Omental fat pad (tissue), 4 donors: Measurements from ENCODE around the gene KIF19. TPM values are rescaled to one million over a fixed set of nuclear protein-coding genes. Genes with fewer than 3 reads are reported as not detected.

Source experiments
- ATAC-seq: fragments of 150-250 bp; one replicate; pipeline ENCODE4 v1.9.1; 2016; ENCODE audit warnings: mild to moderate bottlenecking, moderate library complexity; ENCODE audit not compliant: low FRiP score
- DNase-seq: peaks from one replicate; pipeline ENCODE4 v3.0.0-alpha.2; 2019; ENCODE audit warnings: low spot score
- total RNA-seq, 4 donors: library from RNA; depleted of rRNA; stranded (reverse); fragments of >200 nt; gene quantifications; one replicate each; pipeline ENCODE4 v1.1.0, GENCODE V29; 2016
- TF ChIP-seq, protein P1 (sequence below), 3 donors: fragments of 450-650 bp; IDR thresholded peaks; one replicate each; pipeline ENCODE4 v1.5.1; 2016 to 2017; ENCODE audit warnings: antibody characterized with exemption in 3 of 3, mild to moderate bottlenecking in 3 of 3, moderate library complexity in 2 of 3

The KIF19 gene
- total RNA-seq, 4 donors from 2014 or later: 0.72 to 2.4 (median 1.4) TPM

DNA sequence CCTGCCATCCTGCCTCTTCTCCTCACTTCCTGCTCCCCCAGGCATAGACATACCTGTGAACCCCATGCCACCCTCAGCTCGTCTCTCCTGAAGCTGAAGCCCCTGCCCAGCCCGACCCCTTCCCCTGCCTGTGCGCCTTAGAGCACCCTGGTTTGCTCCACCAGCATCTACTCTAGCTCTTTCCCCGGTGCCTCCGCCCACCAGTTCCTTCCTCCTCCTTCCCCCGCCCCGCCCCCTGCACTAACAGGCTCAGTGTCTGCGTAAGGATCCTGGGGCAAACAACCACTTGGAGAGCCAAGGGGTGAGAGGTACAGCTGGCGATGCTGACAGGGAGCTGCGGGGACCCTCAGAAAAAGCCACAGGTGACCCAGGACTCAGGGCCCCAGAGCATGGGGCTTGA lies 43.2 kb downstream of the KIF19 start:
- TF ChIP-seq, protein P1, sequence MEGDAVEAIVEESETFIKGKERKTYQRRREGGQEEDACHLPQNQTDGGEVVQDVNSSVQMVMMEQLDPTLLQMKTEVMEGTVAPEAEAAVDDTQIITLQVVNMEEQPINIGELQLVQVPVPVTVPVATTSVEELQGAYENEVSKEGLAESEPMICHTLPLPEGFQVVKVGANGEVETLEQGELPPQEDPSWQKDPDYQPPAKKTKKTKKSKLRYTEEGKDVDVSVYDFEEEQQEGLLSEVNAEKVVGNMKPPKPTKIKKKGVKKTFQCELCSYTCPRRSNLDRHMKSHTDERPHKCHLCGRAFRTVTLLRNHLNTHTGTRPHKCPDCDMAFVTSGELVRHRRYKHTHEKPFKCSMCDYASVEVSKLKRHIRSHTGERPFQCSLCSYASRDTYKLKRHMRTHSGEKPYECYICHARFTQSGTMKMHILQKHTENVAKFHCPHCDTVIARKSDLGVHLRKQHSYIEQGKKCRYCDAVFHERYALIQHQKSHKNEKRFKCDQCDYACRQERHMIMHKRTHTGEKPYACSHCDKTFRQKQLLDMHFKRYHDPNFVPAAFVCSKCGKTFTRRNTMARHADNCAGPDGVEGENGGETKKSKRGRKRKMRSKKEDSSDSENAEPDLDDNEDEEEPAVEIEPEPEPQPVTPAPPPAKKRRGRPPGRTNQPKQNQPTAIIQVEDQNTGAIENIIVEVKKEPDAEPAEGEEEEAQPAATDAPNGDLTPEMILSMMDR (IDR thresholded peaks at IDR 0.05): no peak
- DNase-seq (no peak), ATAC-seq (no peak)

DNA sequence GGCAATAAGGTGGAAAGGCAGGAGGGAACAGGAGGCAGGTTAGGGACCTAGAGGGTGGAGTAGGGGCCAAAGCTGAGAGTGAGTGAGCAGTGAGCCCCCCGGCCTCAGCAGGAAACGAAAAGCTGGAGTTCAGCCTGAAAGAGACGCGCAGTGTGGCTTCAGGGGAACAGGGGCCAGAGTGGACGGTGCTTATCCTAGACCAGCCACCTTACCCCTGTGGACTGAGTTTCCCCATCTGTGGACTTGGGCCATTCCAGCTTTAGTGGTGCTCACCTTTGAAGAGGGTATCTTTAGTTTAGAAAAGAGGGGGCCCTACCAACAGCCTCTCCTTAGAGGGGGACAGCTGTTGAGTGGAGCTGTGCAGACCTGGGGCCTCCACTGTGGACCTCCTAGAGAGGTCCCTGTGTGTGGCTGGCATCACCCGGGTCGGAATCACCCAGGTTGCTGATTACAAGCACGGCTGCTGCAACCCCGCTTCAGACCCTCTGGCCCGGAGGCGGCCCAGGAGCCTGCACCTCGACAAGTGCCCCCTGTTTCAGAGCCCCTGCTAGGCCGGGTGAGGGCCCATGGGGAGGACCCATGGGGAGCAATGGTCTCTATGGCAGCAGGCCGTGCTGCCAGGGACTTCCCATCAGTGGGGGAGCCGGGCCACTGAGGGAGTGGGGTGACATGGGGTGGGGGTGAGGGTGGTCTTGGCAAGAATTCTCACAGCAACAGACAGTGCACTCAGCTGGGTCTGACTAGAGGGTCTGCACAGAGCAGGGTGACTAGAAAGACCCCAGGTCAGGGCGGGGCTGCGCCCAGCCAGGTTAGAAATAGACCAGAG lies 43.9 kb downstream of the KIF19 start:
- DNase-seq (no peak), ATAC-seq (no peak)
- TF ChIP-seq, protein P1 (IDR thresholded peaks at IDR 0.05): no peak

DNA sequence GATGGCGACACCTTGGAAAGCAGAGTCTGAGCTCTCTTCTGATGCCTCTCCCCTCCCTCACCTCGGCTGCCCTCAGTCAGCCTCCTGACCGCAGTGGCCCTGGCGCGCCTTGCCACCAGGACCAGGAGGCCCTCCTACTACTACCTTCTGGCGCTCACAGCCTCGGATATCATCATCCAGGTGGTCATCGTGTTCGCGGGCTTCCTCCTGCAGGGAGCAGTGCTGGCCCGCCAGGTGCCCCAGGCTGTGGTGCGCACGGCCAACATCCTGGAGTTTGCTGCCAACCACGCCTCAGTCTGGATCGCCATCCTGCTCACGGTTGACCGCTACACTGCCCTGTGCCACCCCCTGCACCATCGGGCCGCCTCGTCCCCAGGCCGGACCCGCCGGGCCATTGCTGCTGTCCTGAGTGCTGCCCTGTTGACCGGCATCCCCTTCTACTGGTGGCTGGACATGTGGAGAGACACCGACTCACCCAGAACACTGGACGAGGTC lies 45.7 kb downstream of the KIF19 start:
- no peak for ATAC-seq
- TF ChIP-seq, protein P1 (IDR thresholded peaks at IDR 0.05): no peak
- DNase-seq: no peak

DNA sequence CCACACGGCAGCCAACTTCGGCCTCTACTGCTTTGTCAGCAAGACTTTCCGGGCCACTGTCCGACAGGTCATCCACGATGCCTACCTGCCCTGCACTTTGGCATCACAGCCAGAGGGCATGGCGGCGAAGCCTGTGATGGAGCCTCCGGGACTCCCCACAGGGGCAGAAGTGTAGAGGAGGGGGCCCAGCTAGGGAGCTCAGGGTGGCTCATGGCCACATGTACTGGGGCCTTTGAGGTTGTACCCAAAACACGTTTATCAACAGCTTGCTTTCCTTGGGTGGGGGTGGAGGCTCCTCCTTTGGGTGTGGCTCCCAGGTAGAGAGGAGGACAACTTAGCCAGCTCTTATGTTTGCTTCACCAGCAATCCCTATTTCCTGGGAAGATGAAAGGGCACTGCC lies 46.4 kb downstream of the KIF19 start:
- DNase-seq: no peak
- ATAC-seq: no peak
- TF ChIP-seq, protein P1 (IDR thresholded peaks at IDR 0.05): no peak

DNA sequence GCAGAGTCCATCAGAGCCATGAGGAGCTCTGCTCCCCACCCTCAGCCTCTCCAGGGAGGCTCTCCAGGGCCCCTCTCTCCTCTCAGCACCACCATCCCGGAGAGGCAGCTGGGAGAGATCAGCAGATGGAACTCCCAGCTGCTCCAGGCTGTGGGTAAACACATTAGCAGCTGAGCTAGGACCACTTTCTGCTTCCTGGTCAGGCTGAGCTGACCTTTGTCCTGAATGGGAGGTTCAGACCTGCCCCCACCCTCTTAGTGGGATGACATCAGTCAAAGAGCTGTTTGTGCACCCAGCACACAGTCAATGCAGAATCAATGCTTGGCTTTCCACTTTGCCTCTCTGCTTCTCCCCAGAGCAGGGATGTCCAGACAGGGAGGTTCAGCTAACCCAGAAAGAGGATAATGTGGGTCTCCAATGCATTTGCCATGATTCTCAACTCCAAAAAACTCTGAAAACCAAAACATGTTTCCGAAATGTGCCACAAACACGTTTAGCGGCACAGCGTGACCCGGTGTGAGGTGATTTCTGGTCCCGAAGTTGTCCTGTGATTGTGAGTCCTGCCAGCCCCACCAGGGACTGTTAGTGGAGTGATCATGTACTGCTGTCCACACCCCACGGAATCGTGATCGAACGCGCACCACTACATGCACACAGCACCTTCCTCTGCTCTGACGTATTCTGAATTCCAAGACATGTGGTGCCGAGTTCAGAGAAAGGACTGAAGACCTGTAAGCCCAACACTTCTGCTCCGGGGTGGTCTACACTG lies 48.0 kb downstream of the KIF19 start:
- TF ChIP-seq, protein P1 (IDR thresholded peaks at IDR 0.05): no peak
- no peak for DNase-seq
- ATAC-seq: no peak

DNA sequence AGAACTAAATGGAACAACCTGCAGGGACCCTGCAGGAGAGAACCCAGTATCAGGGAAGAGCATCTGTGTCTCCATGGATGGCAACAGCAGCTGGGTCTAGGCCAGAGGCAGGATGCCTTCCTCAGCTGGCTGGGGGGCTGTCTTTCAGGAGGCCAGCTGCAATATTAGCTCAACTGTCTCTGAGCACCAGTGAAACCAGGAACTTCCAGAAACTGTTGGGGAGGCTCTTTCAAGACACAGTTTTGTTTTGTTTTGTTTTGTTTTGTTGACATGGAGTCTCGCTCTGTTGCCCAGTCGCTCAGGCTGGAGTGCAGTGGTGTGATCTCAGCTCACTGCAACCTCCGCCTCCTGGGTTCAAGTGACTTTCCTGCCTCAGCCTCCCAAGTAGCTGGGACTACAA lies 48.8 kb downstream of the KIF19 start:
- no peak for DNase-seq
- TF ChIP-seq, protein P1 (IDR thresholded peaks at IDR 0.05): no peak
- no peak for ATAC-seq
